HEK293 (cell line): Measurements from ENCODE around the gene CXXC4.

ENCODE experiments used
- CTCF ChIA-PET: fragments of 350-600 bp; formaldehyde crosslinking; extraction: SDS; loops from one replicate; lab custom pipeline; 2021; ENCODE audit warnings: antibody characterized with exemption; lab: Yijun Ruan, JAX
- POLR2A ChIA-PET: fragments of 300-600 bp; formaldehyde crosslinking; extraction: SDS; loops from one replicate; lab custom pipeline; 2020; ENCODE audit warnings: antibody characterized with exemption, inconsistent platforms; lab: Yijun Ruan, JAX
- H3K27ac ChIP-seq: fragments of 200-500 bp; sonication (Bioruptor generic); 2 replicates; pipeline ENCODE4 v1.5.1; 2014; ENCODE audit warnings: low read depth, low read length, control low read depth, inconsistent platforms; ENCODE audit errors: extremely low read depth
- H3K36me3 ChIP-seq, 2 experiments: fragments of 200-500 bp in 1 of 2; sonication (Bioruptor generic) in 1 of 2; 1 replicate in 1 of 2; 2 replicates in 1 of 2; pipeline ENCODE4 v1.5.1; 2014 to 2017; ENCODE audit warnings: inconsistent platforms in 2 of 2, low read length in 2 of 2; ENCODE audit not compliant: control insufficient read depth in 2 of 2, insufficient read depth in 1 of 2
- H3K4me1 ChIP-seq: fragments of 200-500 bp; sonication (Bioruptor generic); 2 replicates; pipeline ENCODE4 v1.5.1; 2014; ENCODE audit warnings: mild to moderate bottlenecking, low read length, inconsistent platforms; ENCODE audit not compliant: control insufficient read depth, insufficient read depth
- H3K4me3 ChIP-seq: 2 replicates; pipeline ENCODE4 v1.5.1; 2011; ENCODE audit warnings: low read depth, mild to moderate bottlenecking, control low read depth, low read length, moderate library complexity
- H3K9me3 ChIP-seq: fragments of 200-500 bp; sonication (Bioruptor generic); 2 replicates; pipeline ENCODE4 v1.5.1; 2014; ENCODE audit warnings: low read depth, low read length, inconsistent platforms; ENCODE audit not compliant: control insufficient read depth, insufficient read depth
- AEBP2 ChIP-seq: fragments of 450-650 bp; formaldehyde crosslinking; IDR thresholded peaks from 2 replicates; pipeline ENCODE4 v1.5.1; 2016; ENCODE audit warnings: missing biosample characterization, missing genetic modification characterization, borderline replicate concordance
- KLF16 ChIP-seq: fragments of 450-650 bp; formaldehyde crosslinking; IDR thresholded peaks from 2 replicates; pipeline ENCODE4 v1.5.1; 2017; ENCODE audit warnings: missing biosample characterization, missing genetic modification characterization
- OVOL3 ChIP-seq: fragments of 450-650 bp; formaldehyde crosslinking; IDR thresholded peaks from 2 replicates; pipeline ENCODE4 v1.5.1; 2016; ENCODE audit warnings: missing biosample characterization, missing genetic modification characterization
- PATZ1 ChIP-seq: fragments of 450-650 bp; formaldehyde crosslinking; IDR thresholded peaks from 2 replicates; pipeline ENCODE4 v1.5.1; 2016; ENCODE audit warnings: missing biosample characterization, missing genetic modification characterization
- SCRT1 ChIP-seq: fragments of 450-650 bp; formaldehyde crosslinking; IDR thresholded peaks from 2 replicates; pipeline ENCODE4 v1.5.1; 2016; ENCODE audit warnings: missing biosample characterization, missing genetic modification characterization, borderline replicate concordance
- WT1 ChIP-seq: fragments of 450-650 bp; formaldehyde crosslinking; IDR thresholded peaks from 2 replicates; pipeline ENCODE4 v1.5.1; 2016; ENCODE audit warnings: missing biosample characterization, missing genetic modification characterization
- ZBTB44 ChIP-seq: fragments of 450-650 bp; IDR thresholded peaks from 2 replicates; pipeline ENCODE4 v1.5.1; 2018; ENCODE audit warnings: missing biosample characterization, mild to moderate bottlenecking, missing genetic modification characterization
- ZNF114 ChIP-seq: fragments of 450-650 bp; formaldehyde crosslinking; IDR thresholded peaks from 2 replicates; pipeline ENCODE4 v1.5.0; 2017; ENCODE audit warnings: missing biosample characterization, missing genetic modification characterization
- ZNF146 ChIP-seq: fragments of 450-650 bp; formaldehyde crosslinking; IDR thresholded peaks from 2 replicates; pipeline ENCODE4 v1.5.1; 2016; ENCODE audit warnings: missing biosample characterization, missing genetic modification characterization
- ZNF2 ChIP-seq: fragments of 450-650 bp; formaldehyde crosslinking; IDR thresholded peaks from 2 replicates; pipeline ENCODE4 v1.5.1; 2016; ENCODE audit warnings: missing biosample characterization, missing genetic modification characterization
- ZNF223 ChIP-seq: fragments of 450-650 bp; formaldehyde crosslinking; IDR thresholded peaks from 2 replicates; pipeline ENCODE4 v1.5.1; 2016; ENCODE audit warnings: missing biosample characterization, missing genetic modification characterization
- ZNF311 ChIP-seq: fragments of 450-650 bp; formaldehyde crosslinking; IDR thresholded peaks from 2 replicates; pipeline ENCODE4 v1.5.1; 2017; ENCODE audit warnings: missing biosample characterization, missing genetic modification characterization, borderline replicate concordance
- ZNF350 ChIP-seq: fragments of 450-650 bp; formaldehyde crosslinking; IDR thresholded peaks from 2 replicates; pipeline ENCODE4 v1.5.0; 2017; ENCODE audit warnings: missing biosample characterization, mild to moderate bottlenecking, missing genetic modification characterization
- ZNF37A ChIP-seq: fragments of 450-650 bp; IDR thresholded peaks from 2 replicates; pipeline ENCODE4 v1.5.1; 2018; ENCODE audit warnings: missing biosample characterization, missing genetic modification characterization
- ZNF529 ChIP-seq: fragments of 450-650 bp; formaldehyde crosslinking; IDR thresholded peaks from 2 replicates; pipeline ENCODE4 v1.5.1; 2017; ENCODE audit warnings: missing genetic modification characterization, missing biosample characterization; ENCODE audit not compliant: insufficient replicate concordance
- ZNF571 ChIP-seq: fragments of 450-650 bp; formaldehyde crosslinking; IDR thresholded peaks from 2 replicates; pipeline ENCODE4 v1.5.0; 2017; ENCODE audit warnings: missing biosample characterization, missing genetic modification characterization
- ZNF704 ChIP-seq: fragments of 450-650 bp; formaldehyde crosslinking; IDR thresholded peaks from 2 replicates; pipeline ENCODE4 v1.5.1; 2016; ENCODE audit warnings: missing biosample characterization, missing genetic modification characterization
- ZNF76 ChIP-seq: fragments of 450-650 bp; formaldehyde crosslinking; IDR thresholded peaks from 2 replicates; pipeline ENCODE4; 2016; ENCODE audit warnings: low read depth, missing biosample characterization, missing genetic modification characterization, borderline replicate concordance
- ZNF777 ChIP-seq: fragments of 450-650 bp; formaldehyde crosslinking; IDR thresholded peaks from 2 replicates; pipeline ENCODE4 v1.5.1; 2017; ENCODE audit warnings: missing biosample characterization, missing genetic modification characterization, borderline replicate concordance
- ZSCAN16 ChIP-seq: fragments of 450-650 bp; formaldehyde crosslinking; IDR thresholded peaks from 2 replicates; pipeline ENCODE4 v1.5.1; 2016; ENCODE audit warnings: missing biosample characterization, missing genetic modification characterization
- ZSCAN18 ChIP-seq: fragments of 450-650 bp; formaldehyde crosslinking; IDR thresholded peaks from 2 replicates; pipeline ENCODE4 v1.5.1; 2016; ENCODE audit warnings: missing biosample characterization, missing genetic modification characterization
- ZXDB ChIP-seq: fragments of 450-650 bp; formaldehyde crosslinking; IDR thresholded peaks from 2 replicates; pipeline ENCODE4 v1.5.1; 2016; ENCODE audit warnings: missing biosample characterization, missing genetic modification characterization
- TF ChIP-seq, protein P1 (sequence below): fragments of 450-650 bp; formaldehyde crosslinking; IDR thresholded peaks from 2 replicates; pipeline ENCODE4 v1.5.1; 2017; ENCODE audit warnings: missing biosample characterization, missing genetic modification characterization
- TF ChIP-seq, protein P2 (sequence below): fragments of 450-650 bp; formaldehyde crosslinking; IDR thresholded peaks from 2 replicates; pipeline ENCODE4 v1.5.1; 2017; ENCODE audit warnings: missing biosample characterization, missing genetic modification characterization

Gene CXXC4

DNA sequence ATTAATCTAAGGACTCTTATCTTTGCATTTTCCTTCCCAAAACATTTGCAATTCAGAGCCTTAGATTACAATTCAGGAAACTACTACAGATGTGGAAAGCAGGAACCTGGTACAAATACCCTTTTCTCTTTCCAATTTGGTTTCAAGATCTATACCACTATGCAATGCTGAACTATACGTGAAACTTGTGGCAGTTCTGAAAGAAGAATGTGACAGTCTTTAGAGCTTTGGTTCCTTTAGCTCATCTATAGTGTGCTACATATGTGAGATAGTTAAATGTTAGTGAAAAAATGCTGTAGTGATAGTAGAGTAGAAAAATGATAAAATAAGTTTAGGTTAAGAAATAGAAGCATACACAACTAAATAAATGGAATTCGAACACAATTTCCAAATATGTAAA is 50.0 kb downstream of the CXXC4 start:
- Histone ChIP-seq H3K9me3 (no peaks in the 10 kb centered on the region), H3K36me3 (no peaks in the 10 kb centered on the region), H3K4me3 (no peak overlapping the region), H3K27ac (no peak overlapping the region), H3K4me1 (no peaks in the 10 kb centered on the region)
- CTCF ChIA-PET = no interaction called here
- POLR2A ChIA-PET = no interaction called here
- TF ChIP-seq ZNF777 (tag by site-specific recombination) (no peak), ZSCAN16 (tag by site-specific recombination) (no peak), ZNF114 (tag by site-specific recombination) (no peak), ZSCAN18 (tag by site-specific recombination) (no peak), AEBP2 (no peak), ZNF146 (no peak), ZBTB44 (tag by site-specific recombination) (no peak), ZNF571 (tag by site-specific recombination) (no peak), WT1 (no peak), ZNF76 (no peak), ZNF529 (tag by site-specific recombination) (no peak), ZNF37A (tag by site-specific recombination) (no peak), ZNF223 (no peak), OVOL3 (tag by site-specific recombination) (no peak)
- TF ChIP-seq, protein P1, sequence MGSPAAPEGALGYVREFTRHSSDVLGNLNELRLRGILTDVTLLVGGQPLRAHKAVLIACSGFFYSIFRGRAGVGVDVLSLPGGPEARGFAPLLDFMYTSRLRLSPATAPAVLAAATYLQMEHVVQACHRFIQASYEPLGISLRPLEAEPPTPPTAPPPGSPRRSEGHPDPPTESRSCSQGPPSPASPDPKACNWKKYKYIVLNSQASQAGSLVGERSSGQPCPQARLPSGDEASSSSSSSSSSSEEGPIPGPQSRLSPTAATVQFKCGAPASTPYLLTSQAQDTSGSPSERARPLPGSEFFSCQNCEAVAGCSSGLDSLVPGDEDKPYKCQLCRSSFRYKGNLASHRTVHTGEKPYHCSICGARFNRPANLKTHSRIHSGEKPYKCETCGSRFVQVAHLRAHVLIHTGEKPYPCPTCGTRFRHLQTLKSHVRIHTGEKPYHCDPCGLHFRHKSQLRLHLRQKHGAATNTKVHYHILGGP (tag by site-specific recombination) = no peak
- TF ChIP-seq, protein P2, sequence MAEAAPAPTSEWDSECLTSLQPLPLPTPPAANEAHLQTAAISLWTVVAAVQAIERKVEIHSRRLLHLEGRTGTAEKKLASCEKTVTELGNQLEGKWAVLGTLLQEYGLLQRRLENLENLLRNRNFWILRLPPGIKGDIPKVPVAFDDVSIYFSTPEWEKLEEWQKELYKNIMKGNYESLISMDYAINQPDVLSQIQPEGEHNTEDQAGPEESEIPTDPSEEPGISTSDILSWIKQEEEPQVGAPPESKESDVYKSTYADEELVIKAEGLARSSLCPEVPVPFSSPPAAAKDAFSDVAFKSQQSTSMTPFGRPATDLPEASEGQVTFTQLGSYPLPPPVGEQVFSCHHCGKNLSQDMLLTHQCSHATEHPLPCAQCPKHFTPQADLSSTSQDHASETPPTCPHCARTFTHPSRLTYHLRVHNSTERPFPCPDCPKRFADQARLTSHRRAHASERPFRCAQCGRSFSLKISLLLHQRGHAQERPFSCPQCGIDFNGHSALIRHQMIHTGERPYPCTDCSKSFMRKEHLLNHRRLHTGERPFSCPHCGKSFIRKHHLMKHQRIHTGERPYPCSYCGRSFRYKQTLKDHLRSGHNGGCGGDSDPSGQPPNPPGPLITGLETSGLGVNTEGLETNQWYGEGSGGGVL (tag by site-specific recombination) = no peak
- TF ChIP-seq, all 188 proteins: peak for 0

GRCh38 chr4:104436542-104436941 is 58.2 kb downstream of the CXXC4 start:
- no peaks in the 10 kb centered on the region for H3K9me3 ChIP-seq
- no peaks in the 10 kb centered on the region for H3K36me3 ChIP-seq
- H3K4me3 ChIP-seq = no peak overlapping the region
- H3K4me1 ChIP-seq = no peaks in the 10 kb centered on the region
- H3K27ac ChIP-seq = no peak overlapping the region
- POLR2A ChIA-PET = no interaction called here
- CTCF ChIA-PET = no interaction called here
- TF ChIP-seq ZNF311 (tag by site-specific recombination) = no peak
- no peak for TF ChIP-seq ZXDB (tag by site-specific recombination)
- no peak for TF ChIP-seq ZNF704 (tag by site-specific recombination)
- no peak for TF ChIP-seq SCRT1
- TF ChIP-seq AEBP2 = no peak
- no peak for TF ChIP-seq PATZ1
- no peak for TF ChIP-seq ZNF2 (tag by site-specific recombination)
- no peak for TF ChIP-seq ZNF350 (tag by site-specific recombination)
- no peak for TF ChIP-seq KLF16 (tag by site-specific recombination)
